HG03432 (cell line): ENCODE measurements around the gene STRIT1.
"Not testable (repeated sequence)": the region's sequence is repeated elsewhere in the genome, so short reads cannot be mapped to it uniquely, and the experiment has no call there.

Experiments
- ATAC-seq: cut with Tn5 transposase; IDR thresholded peaks from one replicate; pipeline ENCODE4 v1.9.1; 2021; ENCODE audit warnings: mild to moderate bottlenecking, moderate library complexity; ENCODE audit not compliant: unreplicated experiment

Gene STRIT1

GRCh38 chr3:155274435-155274834 lies 19.0 kb downstream of the STRIT1 start:
- ATAC-seq, result not testable (repeated sequence)

DNA sequence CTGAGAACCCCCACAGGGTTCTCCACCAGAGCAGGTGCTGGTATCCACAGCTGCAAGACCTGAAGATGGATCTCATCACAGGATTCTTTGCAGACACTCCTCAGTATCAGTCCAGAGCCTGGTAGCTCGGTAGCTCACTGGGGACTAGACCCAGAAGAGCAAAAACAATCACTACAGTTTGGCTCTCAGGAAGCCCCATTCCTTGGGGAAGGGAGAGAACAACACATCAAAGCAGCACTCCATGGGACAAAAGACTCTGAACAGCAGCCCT lies 22.2 kb downstream of the STRIT1 start:
- ATAC-seq, result no peak

GRCh38 chr3:155270485-155271342 lies 22.8 kb downstream of the STRIT1 start:
- ATAC-seq, result no peak

DNA sequence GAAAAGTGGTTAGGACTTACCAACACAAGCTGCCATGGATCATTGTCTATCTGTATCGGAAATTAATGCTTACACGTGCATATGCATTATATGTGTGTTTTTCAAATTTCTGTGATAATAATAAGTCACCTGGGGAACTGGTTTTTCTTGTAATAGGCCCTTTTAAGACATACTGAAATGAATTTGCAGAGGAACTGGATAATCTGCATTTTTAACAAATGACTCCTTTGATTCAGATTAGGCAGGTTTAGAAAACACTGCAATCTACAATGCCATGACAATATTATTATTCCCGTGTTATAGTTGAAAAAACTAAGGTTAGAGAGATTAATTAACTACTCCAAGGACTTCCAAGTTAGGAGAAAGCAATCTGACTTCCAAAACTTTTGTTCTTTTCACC lies 23.4 kb downstream of the STRIT1 start:
- no peak for ATAC-seq

- not testable (repeated sequence) for ATAC-seq
Observed at GRCh38 chr3:155262855-155263254, 30.6 kb downstream of the STRIT1 start.

DNA sequence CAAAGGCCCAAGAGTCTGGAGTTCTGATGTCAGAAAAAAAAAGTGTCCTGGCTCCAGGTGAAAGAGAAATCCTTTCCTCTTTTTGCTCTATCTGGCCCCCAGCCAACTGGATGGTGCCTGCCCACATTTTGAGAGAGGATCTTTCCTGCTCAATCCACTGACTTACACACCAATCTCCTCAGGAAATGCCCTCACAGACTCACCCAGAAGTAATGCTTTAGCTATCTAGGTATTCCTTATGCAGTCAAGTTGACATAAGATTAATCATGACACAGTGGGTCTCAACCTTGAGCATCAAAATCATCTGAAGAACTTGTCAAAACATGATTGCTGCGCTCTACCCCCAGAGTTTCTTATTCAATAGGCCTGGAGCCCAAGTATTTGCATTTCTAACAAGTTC lies 31.2 kb downstream of the STRIT1 start:
- ATAC-seq, result no peak

DNA sequence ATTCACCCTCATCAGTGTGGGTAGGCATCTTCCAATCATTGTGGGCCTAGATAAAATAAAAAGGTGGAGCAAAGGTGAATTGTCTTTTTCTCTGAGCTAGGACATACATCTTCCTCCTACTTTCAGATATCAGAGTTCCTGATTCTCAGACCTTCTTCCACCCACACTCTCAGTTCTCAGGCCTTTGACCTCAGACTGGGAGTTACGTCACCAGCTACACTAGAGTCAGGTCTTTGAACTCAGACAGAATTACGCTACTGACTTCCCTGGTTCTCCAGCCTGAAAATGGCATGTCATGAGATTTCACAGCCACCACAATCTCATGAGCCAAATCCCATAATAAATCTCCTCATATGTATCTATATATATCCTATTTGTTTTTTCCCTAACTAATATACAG lies 39.0 kb downstream of the STRIT1 start:
- no peak for ATAC-seq

DNA sequence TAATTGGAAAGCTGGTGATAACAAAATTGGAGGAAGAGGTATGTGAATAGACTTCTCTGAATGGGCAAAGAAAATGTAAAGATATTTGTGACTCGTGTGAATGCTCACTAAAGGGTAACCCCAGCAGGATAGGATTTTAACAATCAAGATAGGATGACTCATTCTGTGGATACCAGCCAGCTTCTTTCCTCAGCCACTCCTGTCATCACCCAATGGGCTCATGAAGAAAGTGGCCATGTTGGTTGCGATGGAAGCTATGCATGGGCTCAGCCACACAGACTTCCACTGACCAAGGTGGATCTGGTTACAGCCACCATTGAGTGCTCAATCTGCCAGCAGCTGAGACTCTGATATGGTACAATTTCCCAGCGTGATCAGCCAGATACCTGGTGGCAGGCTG lies 40.9 kb downstream of the STRIT1 start:
- ATAC-seq, result no peak

DNA sequence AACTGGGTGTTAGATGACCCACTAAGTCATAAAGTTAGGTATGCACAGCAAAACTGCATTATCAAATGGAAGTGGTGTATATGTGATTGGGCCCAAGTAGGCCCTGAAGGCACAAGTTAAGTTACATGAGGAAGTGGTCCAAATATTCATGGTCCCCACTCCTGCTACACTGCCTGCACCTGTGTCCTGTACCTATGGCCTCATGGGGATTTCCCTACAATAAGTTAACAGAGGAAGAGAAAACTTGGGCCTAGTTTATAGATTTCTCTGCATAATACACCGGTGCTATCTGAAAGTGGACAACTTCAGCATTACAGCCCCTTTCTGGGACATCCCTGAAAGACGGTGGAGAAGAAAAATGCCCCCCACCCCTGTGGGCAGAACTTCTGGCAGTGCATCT lies 41.5 kb downstream of the STRIT1 start:
- ATAC-seq, result no peak

GRCh38 chr3:155248531-155249187 lies 44.8 kb downstream of the STRIT1 start:
- no peak for ATAC-seq

DNA sequence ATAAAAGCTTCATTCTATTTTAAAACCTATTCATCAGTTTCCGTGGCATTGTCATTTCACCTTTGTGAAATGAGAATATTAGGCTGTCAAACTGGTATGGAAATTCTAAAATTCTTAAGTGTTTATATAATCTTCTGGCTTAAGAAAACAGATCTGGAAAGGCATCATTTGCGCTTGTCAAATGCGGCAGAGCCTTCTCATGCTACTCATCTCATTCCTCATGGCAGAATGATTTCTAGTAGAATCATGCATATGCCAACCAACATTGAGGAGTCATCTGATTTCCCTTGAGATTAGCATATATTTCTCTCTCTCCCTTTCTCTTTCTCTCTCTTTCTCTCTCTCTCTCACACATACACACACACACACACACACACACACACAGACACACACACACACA lies 48.8 kb downstream of the STRIT1 start:
- no peak for ATAC-seq

DNA sequence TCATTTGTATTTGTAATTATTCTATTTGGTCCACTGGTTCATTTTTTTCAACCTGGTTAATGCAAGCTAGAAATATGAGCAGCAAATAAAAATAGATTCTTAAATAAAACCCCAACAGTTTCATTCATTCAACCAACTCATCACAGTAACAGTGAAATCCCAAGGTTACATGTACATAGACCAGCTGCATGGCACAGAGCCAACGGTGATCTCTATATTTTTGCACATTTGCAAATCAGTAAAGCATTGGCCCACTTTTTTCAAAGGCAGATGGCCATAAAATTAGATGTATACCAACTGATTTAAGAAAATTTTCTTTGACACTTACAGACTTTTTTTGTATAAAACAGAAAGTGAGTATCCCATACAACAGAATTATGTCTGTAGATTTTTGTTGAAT lies 49.3 kb downstream of the STRIT1 start:
- no peak for ATAC-seq

- peak; percentile 70 for ATAC-seq
Observed at GRCh38 chr3:155243512-155243921, 50.0 kb downstream of the STRIT1 start.

- ATAC-seq, result no peak
Observed at GRCh38 chr3:155242342-155242741, 51.1 kb downstream of the STRIT1 start.

- ATAC-seq, result no peak
Observed at GRCh38 chr3:155241579-155241978, 51.9 kb downstream of the STRIT1 start.
